Stimulated activated CD8-positive, alpha-beta memory T cell treated with anti-CD3 and anti-CD28 coated beads, Interleukin-2, amount 100 ng/mL, for 48 hours (primary cell): Measurements from ENCODE around the gene PRAME.
"Not testable (repeated sequence)": the region's sequence is repeated elsewhere in the genome, so short reads cannot be mapped to it uniquely, and the experiment has no call there.

Experiments
- DNase-seq, 2 donors: peaks; one replicate each; pipeline ENCODE4 v3.0.0-alpha.2; 2020; ENCODE audit warnings: low read depth in 2 of 2

Gene PRAME

DNA sequence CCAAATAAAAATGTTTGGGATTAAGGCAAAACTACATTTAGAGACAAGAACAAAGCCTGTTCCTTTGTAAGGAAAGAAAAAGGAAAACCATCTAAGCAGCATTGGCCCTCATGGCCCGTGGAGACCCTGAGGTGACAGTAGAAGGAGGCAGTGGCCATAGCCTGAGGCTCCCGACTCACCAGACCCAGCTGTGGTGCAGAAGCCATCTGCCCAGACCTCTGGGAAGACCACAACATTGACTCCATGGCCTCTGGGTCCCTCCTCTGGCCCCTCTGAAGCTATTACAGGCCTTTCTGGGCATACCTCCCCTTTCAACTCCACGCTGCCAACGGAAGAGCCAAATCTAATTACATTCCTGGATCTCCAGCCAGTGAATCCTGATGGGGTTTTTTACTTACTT lies 6.4 kb downstream of the PRAME start:
- DNase-seq = no peak

DNA sequence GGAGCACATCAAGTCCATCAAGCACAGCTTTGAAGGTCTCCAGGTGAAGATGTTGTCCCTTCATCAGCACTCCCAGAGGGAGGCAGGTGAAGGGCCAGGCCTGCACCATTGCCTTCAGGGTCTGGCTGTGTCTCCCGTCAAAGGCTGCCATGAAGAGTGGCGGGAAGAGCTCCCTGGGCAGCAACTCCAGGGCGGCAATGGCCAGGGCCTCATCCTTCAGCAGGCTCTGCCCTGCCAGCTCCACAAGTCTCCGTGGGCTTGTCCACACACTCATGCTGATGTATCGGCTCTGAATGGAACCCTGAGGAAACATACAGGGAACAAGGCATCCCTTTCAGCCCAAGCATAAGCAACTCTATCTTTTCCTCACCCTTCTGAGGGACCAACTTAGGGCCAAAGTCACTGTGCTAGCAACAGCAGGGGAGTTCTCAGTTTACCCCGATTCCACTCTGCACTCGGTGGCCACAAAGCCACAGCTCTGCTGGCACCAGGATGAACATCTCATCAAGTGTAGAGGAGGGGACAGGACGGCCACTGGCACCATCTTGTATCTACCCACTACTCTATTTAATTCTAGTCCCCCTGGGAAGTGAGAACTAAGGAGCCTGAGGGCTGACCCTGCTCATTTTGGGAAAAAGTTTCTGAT lies 8.2 kb downstream of the PRAME start:
- DNase-seq = no peak

DNA sequence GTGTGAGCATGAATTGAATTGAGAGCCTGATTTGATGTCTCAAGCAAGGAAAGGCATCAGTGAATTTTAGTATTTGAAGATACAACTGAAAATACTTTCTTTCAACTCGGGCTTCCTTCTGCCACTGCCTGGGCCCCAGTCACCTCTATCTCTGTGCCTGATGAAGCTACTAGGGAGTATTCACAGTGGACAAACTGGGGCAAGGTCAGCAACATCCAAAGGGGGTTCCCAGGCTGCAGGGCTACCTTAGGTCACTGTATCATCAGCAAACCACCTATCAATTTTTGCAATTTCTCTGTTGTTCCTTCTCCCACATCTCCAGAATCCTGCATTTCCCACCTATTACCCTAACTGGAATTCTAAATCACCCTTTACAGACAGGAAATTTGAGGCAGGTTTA lies 10.2 kb downstream of the PRAME start:
- DNase-seq = no peak

DNA sequence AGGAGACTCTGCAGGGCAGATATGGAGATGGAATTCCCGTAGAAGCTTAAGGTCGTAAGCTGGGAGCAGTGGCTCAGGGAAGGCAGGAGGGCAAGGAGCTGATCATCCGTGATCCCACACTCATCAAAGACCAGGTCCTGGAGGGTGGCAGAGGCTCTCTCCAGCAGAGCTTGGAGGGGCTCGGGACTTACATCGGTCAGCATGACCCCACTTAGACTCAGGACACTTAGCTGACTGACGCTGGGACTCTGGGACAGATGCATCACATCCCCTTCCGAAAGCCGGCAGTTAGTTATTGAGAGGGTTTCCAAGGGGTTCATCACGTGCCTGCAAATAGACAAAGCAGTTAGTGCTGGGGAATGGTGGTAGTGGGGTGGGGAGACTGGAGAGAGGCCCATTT lies 10.7 kb downstream of the PRAME start:
- no peak for DNase-seq

DNA sequence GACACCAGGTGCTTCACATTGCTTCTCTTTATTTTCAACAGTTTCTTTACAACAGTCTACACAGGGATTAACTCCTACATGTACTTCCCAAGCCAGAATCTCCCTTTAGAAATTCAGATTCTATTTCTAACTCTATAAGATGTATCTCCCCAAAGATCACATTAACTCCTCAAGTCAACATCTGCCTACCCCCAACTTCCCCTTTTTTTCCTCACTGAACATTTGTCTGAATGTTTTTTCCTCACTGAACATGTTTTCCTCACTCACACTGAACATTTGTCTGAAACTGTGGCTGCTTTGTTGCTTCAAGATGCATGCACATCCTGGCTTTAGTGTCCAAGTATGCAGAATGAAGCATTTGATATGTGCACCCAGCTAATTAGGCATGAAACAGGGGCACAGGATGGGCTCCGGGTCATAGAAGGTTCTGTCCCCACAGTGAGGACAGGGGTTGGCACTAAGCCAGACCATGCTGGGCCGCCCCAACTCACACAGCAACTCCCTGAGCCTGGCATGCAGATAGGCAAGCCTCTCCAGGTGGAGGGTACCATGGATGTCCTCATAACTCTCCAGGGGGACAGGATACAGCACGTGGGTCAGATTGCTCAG lies 11.3 kb downstream of the PRAME start:
- DNase-seq = no peak

DNA sequence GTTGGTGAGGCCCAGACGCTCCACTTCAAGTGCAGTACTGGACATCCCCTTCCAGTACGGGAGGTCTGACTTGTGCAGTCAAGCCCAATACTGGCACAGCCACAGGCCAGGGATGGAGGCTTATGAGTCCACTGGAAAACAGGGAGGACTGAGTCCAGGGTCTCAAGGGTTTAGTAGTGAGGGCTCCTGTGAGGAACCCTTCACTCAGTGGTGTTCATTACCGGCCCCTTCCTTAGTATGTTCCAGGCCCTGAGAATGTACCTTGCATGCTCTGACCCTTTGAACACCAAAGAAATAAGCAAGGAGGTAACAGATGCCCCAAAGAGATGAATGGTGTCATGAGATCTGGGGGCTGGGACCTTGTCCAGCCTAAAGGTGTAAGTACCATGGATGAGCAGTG lies 11.8 kb downstream of the PRAME start:
- no peak for DNase-seq

DNA sequence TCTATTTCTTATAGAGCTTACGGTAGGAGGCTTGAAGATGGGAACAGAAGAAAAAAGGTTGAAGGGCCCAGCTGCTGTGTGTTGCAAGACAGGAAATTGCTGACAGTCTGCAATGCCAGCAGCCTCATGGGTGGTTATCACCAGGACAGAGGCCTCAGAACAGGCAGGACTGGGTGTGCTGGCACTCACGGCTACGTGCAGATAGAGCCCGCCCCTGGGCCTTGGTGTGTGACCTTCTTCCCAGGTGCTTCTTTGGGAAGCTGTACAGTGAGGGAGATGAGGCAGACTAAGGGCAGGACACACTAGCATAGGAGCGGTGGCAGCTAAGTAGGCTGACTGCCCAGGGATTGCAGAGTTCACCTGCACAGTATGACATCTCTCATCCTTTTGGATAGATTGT lies 12.6 kb downstream of the PRAME start:
- DNase-seq = no peak

DNA sequence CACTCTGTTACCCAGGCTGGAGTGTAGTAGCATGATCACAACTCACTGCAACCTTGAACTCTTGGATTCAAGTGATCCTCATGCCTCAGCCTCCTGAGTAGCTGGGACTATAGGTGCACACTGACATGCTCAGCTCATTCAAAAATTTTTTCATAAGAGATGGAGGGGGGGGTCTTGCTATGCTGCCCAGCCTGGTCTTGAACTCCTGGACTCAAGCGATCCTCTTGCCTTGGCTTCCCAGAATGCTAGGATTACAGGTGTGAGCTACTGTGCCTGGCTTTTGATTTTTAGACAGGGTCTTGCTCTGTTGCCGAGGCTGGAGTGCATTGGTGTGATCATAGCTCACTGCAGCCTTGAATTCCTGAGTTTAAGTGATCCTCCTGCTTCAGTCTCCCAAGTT lies 14.0 kb downstream of the PRAME start:
- no peak for DNase-seq

DNA sequence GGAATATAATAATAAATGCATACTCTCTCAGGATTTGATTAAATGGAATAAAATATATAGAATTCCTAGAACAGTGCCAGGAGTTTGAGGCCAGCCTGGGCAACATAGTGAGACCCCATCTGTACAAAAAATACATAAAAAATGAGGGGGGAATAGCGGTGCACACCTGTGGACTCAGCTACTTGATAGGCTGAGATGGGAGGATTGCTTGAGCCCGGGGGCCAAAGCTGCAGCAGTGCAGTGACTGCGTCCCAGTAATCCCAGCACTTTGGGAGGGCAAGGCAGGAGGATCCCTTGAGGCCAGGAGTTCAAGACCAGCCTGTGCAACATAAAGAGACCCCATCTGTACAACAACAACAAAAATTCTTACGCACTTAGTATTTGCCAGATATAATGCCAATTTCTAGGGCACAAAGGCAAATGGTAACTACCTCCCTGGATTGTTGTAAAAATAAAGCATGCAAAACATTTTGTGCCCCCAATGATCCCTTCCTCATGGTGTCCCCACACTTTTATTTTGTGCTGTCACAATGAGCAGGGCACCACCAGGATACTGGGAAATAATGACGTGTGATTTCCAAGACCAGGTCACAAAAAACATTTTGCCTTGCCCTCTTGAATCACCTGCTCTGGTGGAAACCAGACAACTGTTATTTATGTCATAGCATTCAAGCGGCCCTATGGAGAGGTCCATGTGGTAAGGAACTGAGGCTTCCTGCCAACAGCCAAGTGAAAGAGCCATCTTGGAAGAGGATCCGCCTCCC lies 20.7 kb downstream of the PRAME start:
- DNase-seq = no peak

DNA sequence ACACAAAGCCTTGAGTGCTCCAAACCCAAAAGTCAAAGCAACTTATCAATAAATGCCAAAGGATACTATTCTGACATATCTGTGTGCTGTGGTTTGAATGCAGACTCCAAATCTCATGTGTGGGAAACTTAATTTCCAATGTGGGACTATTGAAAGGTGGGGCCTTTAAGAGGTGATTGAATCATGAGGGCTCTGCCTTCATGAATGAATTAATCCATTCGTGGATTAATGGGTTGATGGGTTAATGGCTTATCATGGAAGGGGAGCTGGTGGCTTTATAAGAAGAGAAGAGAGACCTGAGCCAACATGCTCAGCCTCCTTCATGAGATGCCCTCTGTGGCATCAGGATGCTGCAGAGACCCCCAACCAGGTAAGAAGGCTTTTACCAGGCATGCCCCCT lies 22.1 kb downstream of the PRAME start:
- DNase-seq = no peak

DNA sequence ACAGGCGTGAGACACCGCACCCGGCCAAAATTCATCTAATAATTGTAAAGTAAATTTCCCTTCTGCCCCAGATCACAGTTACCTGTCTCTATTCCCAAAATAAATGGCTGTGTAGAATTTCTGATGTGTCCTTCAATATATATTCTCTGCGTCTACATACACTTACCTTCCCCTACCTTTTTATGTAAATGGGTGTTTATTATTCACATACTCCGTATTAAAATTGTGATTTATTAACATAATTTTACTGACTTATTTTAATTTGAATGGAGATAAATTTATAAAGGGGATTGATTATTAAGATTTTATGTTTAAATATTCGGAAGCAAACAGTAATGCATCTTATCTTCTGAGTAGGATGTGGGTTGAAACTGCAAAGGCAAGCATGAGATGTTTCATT lies 22.6 kb downstream of the PRAME start:
- DNase-seq = no peak

DNA sequence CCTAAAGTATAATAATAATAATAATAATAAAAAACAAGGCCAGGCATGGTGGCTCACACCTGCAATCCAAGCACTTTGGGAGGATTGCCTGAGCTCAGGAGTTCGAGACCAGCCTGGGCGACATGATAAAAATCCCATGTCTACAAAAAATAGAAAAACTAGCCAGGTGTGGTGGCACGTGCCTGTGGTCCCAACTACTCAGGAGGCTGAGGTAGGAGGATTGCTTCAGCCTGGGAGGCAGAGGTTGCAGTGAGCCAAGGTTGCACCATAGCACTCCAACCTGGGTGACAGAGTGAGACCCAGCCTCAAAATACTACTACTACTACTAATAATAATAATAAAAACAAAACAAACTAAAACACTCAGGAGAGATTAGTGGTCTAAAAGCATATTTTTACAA lies 23.4 kb downstream of the PRAME start:
- DNase-seq = no peak

DNA sequence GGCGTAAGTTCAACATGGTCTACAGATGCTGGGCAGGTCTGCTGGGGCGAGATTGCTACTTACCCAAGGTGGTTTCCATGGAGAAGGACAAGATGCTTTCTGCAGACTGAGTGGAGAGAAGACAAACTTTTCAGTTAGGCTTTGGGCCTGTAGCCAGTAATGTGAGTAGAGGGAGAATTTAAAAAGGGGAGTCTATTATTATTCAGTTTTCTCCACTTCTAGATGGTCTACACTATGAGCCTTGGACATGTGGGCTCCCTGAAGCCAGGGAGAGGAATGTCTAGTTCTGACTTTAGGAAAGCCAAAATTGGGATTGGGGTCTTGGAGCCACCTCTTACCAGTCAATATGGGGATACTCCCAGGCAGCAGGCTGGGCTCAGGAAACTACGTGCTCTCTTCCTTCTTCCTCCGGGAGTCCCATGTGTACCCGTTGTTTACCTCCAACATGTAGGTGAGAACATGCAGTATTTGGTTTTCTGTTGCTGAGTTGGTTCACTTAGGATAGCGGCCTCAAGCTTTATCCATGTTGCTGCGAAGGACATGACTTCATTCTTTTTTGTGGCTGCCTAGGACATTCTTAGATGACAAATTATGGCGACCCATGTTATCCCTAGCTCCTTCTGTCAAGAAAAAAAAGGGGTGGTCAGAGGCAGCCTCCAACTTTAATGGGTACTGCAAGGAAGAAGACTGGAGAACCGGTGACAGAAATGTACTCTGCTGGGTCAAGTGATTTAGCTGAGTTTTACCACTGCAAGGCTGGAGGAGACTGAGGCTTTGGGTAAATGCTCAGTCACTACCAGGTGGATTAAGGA lies 24.3 kb downstream of the PRAME start:
- no peak for DNase-seq

DNA sequence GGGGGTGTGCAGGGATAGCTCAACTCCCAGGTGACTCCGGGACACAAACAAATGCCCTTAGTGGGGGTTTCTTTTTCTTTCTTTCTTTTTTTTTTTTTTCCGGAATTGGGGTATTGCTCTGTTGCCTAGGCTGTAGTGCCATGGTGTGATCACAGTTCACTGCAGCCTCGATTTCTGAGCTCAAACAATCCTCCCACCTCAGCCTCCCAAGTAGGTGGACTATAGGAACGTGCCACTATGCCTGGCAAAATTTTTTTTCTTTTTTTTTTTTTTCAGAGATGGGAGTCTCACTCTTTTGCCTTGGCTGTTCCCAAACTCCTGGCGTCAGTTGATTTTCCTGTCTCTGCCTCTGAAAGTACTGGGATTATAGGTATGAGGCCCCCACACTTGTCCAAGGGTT lies 25.2 kb downstream of the PRAME start:
- no peak for DNase-seq

DNA sequence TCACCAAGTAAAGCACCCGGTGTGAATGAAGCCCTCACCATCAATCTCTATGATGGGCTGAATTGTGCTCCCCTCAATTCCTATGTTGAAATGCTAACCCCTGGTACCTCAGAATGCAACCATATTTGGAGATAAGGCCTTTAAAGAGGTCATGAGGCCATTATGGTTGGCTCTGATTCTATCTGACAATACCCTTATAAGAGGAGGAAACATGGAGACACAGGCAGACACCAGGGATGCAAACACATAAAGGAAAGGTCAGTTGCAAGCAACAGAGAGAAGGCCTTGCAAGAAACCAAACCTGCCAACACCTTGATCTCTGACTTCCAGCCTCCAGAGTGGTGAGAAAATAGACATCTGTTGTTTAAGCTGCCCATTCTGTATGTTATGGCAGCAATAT lies 25.6 kb downstream of the PRAME start:
- no peak for DNase-seq

DNA sequence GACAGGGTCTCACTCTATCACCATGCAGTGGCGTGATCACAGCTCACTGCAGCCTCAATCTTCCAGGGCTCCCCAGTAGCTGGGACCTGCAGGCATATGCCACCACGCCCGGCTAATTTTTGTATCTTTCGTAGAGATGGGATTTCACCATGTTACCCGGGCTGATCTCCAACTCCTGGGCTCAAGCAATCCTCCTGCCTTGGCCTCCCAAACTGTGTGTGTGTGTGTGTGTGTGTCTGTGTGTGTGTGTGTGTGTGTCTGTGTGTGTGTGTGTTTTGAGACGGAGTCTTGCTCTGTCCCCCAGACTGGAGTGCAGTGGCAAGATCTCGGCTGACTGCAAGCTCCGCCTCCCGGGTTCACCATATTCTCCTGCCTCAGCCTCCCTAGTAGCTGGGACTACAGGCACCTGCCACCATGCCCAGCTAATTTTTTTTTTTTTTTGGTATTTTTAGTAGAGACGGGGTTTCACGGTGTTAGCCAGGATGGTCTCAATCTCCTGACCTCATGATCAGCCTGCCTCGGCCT lies 26.5 kb downstream of the PRAME start:
- not testable (repeated sequence) for DNase-seq

DNA sequence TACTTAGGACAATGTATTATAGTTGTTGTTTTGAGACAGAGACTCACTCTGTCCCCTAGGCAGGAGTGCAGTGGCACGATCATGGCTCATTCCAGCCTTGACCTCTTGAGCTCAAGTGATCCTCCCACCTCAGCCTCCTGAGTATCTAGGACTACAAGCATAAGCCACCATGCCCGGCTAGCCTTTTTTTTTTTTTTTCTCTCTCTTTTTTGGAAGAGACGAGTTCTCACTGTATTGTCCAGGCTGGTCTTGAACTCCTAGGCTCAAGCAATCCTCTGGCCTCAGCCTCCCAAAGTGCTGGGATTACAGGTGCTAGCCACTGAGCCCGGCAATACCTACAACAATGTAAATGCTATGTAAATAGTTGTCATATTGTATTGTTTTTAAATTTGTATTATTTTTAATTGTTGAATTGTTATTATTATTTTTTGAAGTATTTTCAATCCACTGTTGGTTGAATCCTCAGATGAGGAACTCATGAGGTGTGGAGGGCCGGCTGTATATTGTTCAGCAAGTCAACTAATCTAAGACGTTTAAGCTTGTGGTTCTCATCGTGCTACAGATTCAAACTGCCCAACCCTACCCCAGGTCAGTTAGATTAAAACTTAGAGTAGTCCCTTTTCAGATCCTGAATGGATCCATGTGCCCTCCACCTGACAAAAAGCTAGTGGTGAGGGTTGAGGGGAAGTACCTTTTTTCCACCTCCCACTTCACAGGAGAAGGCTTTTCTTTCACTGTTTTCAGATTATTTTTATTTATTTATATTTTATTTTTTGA lies 27.1 kb downstream of the PRAME start:
- DNase-seq = no peak

DNA sequence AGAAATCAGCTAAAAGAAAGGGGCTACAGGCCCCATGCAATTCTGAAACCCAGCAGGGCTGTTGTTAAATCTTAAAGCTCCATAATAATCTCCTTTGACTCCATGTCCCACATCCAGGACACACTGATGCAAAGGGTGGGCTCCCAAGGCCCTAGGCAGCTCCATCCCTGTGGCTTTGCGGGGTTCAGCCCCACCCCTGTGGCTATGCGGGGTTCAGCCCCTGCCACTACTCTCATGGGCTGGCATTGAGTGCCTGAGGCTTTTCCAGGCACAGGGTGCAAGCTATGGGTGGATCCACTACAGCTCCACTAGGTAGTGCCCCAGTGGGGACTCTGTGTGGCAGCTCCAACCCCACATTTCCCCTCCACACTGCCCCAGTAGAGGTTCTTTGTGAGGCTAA lies 30.3 kb downstream of the PRAME start:
- DNase-seq = no peak

DNA sequence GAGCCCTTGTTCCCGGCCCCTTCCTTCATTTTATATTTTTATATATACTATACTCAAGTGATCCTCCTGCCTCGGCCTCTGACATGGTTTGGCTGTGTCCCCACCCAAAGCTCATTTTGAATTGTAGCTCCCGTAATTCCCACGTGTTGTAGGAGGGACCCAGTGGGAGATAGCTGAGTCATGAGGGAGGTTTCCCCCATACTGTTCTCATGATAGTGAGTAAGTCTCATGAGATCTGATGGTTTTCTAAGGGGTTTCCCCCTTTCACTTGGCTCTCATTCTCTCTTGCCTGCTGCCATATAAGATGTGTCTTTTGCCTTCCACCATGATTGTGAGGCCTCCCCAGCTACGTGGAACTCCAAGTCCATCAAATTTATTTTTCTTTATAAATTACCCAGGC lies 31.8 kb downstream of the PRAME start:
- DNase-seq = no peak

DNA sequence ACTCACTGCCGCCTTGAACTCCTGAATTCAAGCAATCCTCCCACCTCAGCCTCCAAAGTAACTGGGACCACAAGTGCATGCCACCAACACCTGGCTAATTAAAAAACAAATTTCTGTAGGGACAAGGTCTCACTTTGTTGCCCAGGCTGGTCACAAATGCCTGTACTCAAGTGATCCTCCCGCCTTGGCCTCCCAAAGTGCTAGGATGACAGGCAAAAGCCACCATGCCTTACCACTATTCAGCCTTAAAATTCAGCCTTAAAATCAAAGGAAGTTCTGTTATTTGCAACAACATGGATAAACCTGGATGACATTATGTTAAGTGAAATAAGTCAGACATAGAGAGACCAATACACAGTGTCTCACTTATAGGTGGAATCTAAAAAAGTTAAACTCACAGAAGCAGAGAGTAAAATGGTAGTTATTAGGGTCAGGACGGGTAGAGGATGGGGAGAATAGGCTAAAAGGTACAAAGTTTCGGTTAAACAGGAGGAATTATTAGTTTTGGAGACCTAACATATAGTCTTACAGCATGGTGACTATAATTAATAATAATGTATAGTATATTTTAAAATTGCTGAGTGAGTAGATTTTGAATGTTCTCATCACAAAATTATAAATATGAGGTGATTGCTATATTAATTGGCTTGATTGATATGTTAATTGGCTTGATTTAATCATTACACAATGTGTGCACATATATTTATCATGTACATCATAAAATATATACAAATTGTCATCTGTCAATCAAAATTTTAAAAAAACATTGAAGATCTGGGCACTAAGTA lies 32.7 kb downstream of the PRAME start:
- no peak for DNase-seq

DNA sequence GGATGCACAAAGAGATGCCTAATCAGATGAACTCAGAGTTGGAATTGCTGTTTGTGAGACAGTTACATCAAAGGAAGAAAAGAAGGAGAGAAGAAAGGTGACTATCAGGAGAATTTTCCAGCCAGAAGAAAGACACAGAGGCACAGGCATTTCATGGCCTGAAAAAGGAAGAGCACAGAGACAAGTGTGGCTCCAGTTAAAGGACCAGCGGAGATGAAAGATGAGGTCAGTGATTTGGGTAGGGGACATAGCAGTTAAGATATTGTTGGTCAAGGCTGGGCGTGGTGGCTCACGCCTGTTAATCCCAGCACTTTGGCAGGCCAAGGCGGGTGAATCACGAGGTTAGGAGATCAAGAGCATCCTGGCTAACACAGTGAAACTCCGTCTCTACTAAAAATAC lies 35.6 kb downstream of the PRAME start:
- no peak for DNase-seq
